ENCODE data around the gene AMMECR1. TPM values are rescaled to one million over a fixed set of nuclear protein-coding genes. Genes with fewer than 3 reads are reported as not detected.
"Not testable (repeated sequence)": the region's sequence is repeated elsewhere in the genome, so short reads cannot be mapped to it uniquely, and the experiment has no call there.

AMMECR1 gene
- total RNA-seq, 5 donors from 2014 or later (not counting 1 experiment from before 2014, with no cell fraction given), result 11.7 to 17.4 (median 12.6) TPM

DNA sequence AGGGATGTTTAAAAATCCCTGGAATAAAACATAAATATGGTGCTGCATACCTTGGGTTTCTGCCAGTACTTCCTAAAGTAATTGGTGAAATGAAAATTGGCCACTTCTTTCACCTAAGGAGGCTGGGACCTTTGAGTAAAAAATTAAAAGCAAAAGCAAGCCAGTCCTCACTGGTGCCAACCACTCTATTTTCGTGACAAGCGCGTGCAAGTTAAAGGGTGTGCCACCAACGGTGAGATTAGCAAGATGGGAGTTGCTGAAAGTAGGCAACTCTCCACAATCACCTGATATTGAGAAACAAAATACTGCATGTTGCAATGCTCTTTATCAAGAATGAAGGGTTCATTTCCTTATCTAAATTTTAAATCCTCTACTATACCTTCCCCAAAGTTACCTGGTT, 21.1 kb upstream of the AMMECR1 start:
- Mint-ChIP-seq H3K9me3 (no peaks in the 10 kb centered on the region), H3K36me3 (no peaks in the 10 kb centered on the region), H3K27ac (no peak overlapping the region), H3K4me3 (no peak overlapping the region), H3K27me3 (peaks cover 2 to 8% of the 10 kb centered on the region in 2 donors), H3K4me1 (peaks cover 0 to 1% (median 0%) of the 10 kb centered on the region in 3 donors)
- Histone ChIP-seq H3K4me1 (ENCODE audit: control insufficient read depth in 1 of 2, extremely low read depth in 1 of 2, insufficient read depth in 2 of 2, low read length in 2 of 2) (no peaks in the 10 kb centered on the region), H3K27me3 (replicated peaks in 1 of 2; ENCODE audit: control insufficient read depth in 2 of 2, extremely low read depth in 1 of 2, insufficient read depth in 2 of 2, low read length in 1 of 2) (no peaks in the 10 kb centered on the region), H3K9me3 (no peaks in the 10 kb centered on the region), H3K4me3 (ENCODE audit: control insufficient read depth in 1 of 2, extremely low read depth in 1 of 2, low read length in 1 of 2) (no peak overlapping the region), H3K36me3 (ENCODE audit: control insufficient read depth in 2 of 2, extremely low read depth in 1 of 2, insufficient read depth in 1 of 2, low read length in 1 of 2) (no peaks in the 10 kb centered on the region), H3K27ac (ENCODE audit: low read length) (no peak overlapping the region)
- ATAC-seq (replicated peaks in 1 of 4) (no peak), DNase-seq (no peak)
- ChIA-PET CTCF (no interaction called here), POLR2A (no interaction called here)
- WGBS (ENCODE audit: insufficient coverage), result no CpG with 5 or more reads among the region's 4 CpGs

DNA sequence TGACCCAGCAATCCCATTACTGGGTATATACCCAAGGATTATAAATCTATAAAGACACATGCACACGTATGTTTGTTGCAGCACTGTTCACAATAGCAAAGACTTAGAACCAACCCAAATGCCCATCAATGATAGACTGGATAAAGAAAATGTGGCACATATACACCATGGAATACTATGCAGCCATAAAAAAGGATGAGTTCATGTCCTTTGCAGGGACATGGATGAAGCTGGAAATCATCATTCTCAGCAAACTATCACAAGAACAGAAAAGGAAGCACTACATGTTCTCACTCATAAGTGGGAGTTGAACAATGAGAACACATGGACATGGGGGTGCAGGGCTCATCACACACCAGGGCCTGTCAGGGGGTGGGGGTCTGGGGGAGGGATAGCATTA, 15.6 kb upstream of the AMMECR1 start:
- H3K4me1 ChIP-seq (ENCODE audit: control insufficient read depth in 1 of 2, extremely low read depth in 1 of 2, insufficient read depth in 2 of 2, low read length in 2 of 2); H3K36me3 Mint-ChIP-seq; CTCF ChIA-PET; H3K9me3 ChIP-seq; DNase-seq; H3K36me3 ChIP-seq (ENCODE audit: control insufficient read depth in 2 of 2, extremely low read depth in 1 of 2, insufficient read depth in 1 of 2, low read length in 1 of 2); H3K4me3 Mint-ChIP-seq; POLR2A ChIA-PET; H3K4me3 ChIP-seq (ENCODE audit: control insufficient read depth in 1 of 2, extremely low read depth in 1 of 2, low read length in 1 of 2); H3K4me1 Mint-ChIP-seq; H3K27ac Mint-ChIP-seq; H3K9me3 Mint-ChIP-seq; ATAC-seq (replicated peaks in 1 of 4); H3K27me3 ChIP-seq (replicated peaks in 1 of 2; ENCODE audit: control insufficient read depth in 2 of 2, extremely low read depth in 1 of 2, insufficient read depth in 2 of 2, low read length in 1 of 2); H3K27ac ChIP-seq (ENCODE audit: low read length): not testable (repeated sequence)
- peaks cover 2 to 11% of the 10 kb centered on the region in 2 donors for H3K27me3 Mint-ChIP-seq
- WGBS (ENCODE audit: insufficient coverage), result no CpG with 5 or more reads among the region's 1 CpG

DNA sequence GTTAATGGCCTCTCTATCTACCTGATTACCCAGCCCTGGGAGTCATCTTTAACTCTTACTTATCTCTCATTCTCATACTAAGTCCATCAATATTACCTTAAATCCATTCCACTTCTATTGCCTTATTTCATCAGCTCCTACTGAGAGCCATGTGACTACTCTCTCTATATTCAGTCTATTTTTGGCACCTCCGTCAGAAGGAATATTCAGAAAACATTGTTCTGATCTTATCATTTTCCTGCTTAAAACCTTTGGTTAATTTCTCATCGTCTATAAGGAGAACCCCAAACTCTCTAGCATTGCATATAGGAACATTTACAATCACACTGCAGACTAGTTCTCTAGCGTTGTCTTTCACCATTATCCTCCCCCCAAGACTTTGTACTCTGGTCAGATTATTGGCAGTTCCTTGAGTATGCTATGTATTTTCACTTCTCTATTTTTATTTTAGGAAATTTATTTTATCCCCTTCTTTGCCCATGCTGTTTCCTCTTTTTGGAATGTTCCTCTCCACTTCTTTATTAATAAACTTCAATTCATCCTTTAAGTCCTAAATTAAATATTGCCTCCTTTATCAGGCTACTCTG, 13.7 kb upstream of the AMMECR1 start:
- no peaks in the 10 kb centered on the region for H3K36me3 Mint-ChIP-seq
- 100% methylated on average over 1 of the region's 3 CpGs for WGBS (ENCODE audit: insufficient coverage)
- H3K4me3 Mint-ChIP-seq, result no peak overlapping the region
- H3K4me1 Mint-ChIP-seq, result no peaks in the 10 kb centered on the region
- no peak overlapping the region for H3K27ac Mint-ChIP-seq
- H3K36me3 ChIP-seq (ENCODE audit: control insufficient read depth in 2 of 2, extremely low read depth in 1 of 2, insufficient read depth in 1 of 2, low read length in 1 of 2), result no peaks in the 10 kb centered on the region
- H3K9me3 Mint-ChIP-seq, result no peaks in the 10 kb centered on the region
- CTCF ChIA-PET, result no interaction called here
- POLR2A ChIA-PET, result interaction anchor here in 1 of 2 donors (0.5 kb wide), 1 partner anchor 37 kb away, joined by 3 read pairs; no protein-coding TSS in a partner anchor
- DNase-seq, result no peak
- H3K4me3 ChIP-seq (ENCODE audit: control insufficient read depth in 1 of 2, extremely low read depth in 1 of 2, low read length in 1 of 2), result no peak overlapping the region
- no peak overlapping the region for H3K27ac ChIP-seq (ENCODE audit: low read length)
- no peaks in the 10 kb centered on the region for H3K4me1 ChIP-seq (ENCODE audit: control insufficient read depth in 1 of 2, extremely low read depth in 1 of 2, insufficient read depth in 2 of 2, low read length in 2 of 2)
- peaks cover 0 to 3% of the 10 kb centered on the region in 2 donors for H3K27me3 Mint-ChIP-seq
- no peak for ATAC-seq (replicated peaks in 1 of 4)
- no peaks in the 10 kb centered on the region for H3K9me3 ChIP-seq
- no peaks in the 10 kb centered on the region for H3K27me3 ChIP-seq (replicated peaks in 1 of 2; ENCODE audit: control insufficient read depth in 2 of 2, extremely low read depth in 1 of 2, insufficient read depth in 2 of 2, low read length in 1 of 2)

DNA sequence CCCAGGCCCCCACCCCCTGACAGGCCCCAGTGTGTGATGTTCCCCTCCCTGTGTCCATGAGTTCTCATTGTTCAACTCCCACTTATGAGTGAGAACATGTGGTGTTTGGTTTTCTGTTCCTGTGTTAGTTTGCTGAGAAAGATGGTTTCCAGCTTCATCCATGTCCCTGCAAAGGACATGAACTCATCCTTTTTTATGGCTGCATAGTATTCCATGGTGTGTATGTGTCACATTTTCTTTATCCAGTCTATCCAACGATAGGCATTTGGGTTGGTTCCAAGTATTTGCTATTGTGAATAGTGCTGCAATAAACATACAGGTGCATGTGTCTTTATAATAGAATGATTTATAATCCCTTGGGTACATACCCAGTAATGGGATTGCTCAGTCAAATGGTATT, 10.7 kb upstream of the AMMECR1 start:
- H3K4me1 ChIP-seq (ENCODE audit: control insufficient read depth in 1 of 2, extremely low read depth in 1 of 2, insufficient read depth in 2 of 2, low read length in 2 of 2); H3K27ac Mint-ChIP-seq; CTCF ChIA-PET; H3K36me3 ChIP-seq (ENCODE audit: control insufficient read depth in 2 of 2, extremely low read depth in 1 of 2, insufficient read depth in 1 of 2, low read length in 1 of 2); H3K9me3 Mint-ChIP-seq; H3K4me3 Mint-ChIP-seq; DNase-seq; H3K36me3 Mint-ChIP-seq; H3K4me3 ChIP-seq (ENCODE audit: control insufficient read depth in 1 of 2, extremely low read depth in 1 of 2, low read length in 1 of 2); ATAC-seq (replicated peaks in 1 of 4); H3K27me3 ChIP-seq (replicated peaks in 1 of 2; ENCODE audit: control insufficient read depth in 2 of 2, extremely low read depth in 1 of 2, insufficient read depth in 2 of 2, low read length in 1 of 2); H3K9me3 ChIP-seq; POLR2A ChIA-PET; H3K4me1 Mint-ChIP-seq; H3K27me3 Mint-ChIP-seq; H3K27ac ChIP-seq (ENCODE audit: low read length): not testable (repeated sequence)
- WGBS (ENCODE audit: insufficient coverage), result no CpG with 5 or more reads among the region's 1 CpG

DNA sequence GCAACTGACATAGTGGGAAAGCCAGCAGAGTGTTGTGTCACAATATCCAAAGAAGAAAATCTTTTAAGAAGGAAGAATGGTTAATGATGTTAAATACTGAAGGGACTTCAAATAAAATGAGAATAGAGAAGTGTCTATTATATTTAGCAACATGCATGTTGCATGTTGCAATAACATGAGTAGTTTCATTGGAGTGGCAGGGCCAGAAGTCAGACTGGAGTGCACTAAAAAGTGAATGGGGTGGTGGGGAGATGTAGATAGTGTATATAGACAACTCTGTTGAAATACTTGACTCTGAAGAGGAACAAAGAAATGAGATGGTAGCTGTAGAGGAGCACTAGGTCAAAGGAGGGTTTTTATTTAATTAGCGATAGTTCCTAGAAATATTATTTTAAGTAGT, 9.5 kb upstream of the AMMECR1 start:
- Mint-ChIP-seq H3K36me3 (no peaks in the 10 kb centered on the region), H3K4me1 (no peaks in the 10 kb centered on the region), H3K27me3 (peaks cover 0 to 3% of the 10 kb centered on the region in 2 donors), H3K9me3 (no peaks in the 10 kb centered on the region), H3K4me3 (no peak overlapping the region), H3K27ac (no peak overlapping the region)
- ATAC-seq (replicated peaks in 1 of 4), result no peak
- CTCF ChIA-PET, result no interaction called here
- H3K4me3 ChIP-seq (ENCODE audit: control insufficient read depth in 1 of 2, extremely low read depth in 1 of 2, low read length in 1 of 2), result no peak overlapping the region
- H3K27me3 ChIP-seq (replicated peaks in 1 of 2; ENCODE audit: control insufficient read depth in 2 of 2, extremely low read depth in 1 of 2, insufficient read depth in 2 of 2, low read length in 1 of 2), result no peaks in the 10 kb centered on the region
- DNase-seq, result no peak
- no CpG with 5 or more reads among the region's 1 CpG for WGBS (ENCODE audit: insufficient coverage)
- H3K36me3 ChIP-seq (ENCODE audit: control insufficient read depth in 2 of 2, extremely low read depth in 1 of 2, insufficient read depth in 1 of 2, low read length in 1 of 2), result no peaks in the 10 kb centered on the region
- H3K9me3 ChIP-seq, result no peaks in the 10 kb centered on the region
- POLR2A ChIA-PET, result interaction anchor here in 1 of 2 donors (0.6 kb wide), 1 partner anchor 11 kb away, joined by 6 read pairs; no protein-coding TSS in a partner anchor
- no peaks in the 10 kb centered on the region for H3K4me1 ChIP-seq (ENCODE audit: control insufficient read depth in 1 of 2, extremely low read depth in 1 of 2, insufficient read depth in 2 of 2, low read length in 2 of 2)
- no peak overlapping the region for H3K27ac ChIP-seq (ENCODE audit: low read length)

DNA sequence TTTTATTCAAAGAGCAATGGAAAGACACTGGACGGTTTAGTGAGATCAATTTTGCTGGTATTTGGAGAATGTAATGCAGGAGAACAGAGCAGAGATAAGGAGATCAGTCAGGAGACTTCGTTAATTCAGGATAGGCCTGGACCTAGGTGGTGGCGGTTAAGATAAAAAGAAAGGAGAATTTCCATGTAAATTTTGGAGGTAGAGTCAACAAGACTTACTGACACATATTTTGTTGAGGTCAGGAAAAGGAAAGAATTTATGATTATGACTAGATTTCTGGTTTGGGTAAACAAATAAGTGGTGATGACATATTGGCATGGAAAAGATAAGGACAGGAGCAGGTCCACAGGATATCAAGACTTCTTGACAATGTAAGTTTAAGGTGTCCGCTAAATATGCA, 8.8 kb upstream of the AMMECR1 start:
- DNase-seq, result no peak
- Histone ChIP-seq H3K27me3 (replicated peaks in 1 of 2; ENCODE audit: control insufficient read depth in 2 of 2, extremely low read depth in 1 of 2, insufficient read depth in 2 of 2, low read length in 1 of 2) (no peaks in the 10 kb centered on the region), H3K27ac (ENCODE audit: low read length) (no peak overlapping the region), H3K36me3 (ENCODE audit: control insufficient read depth in 2 of 2, extremely low read depth in 1 of 2, insufficient read depth in 1 of 2, low read length in 1 of 2) (no peaks in the 10 kb centered on the region), H3K4me3 (ENCODE audit: control insufficient read depth in 1 of 2, extremely low read depth in 1 of 2, low read length in 1 of 2) (no peak overlapping the region), H3K9me3 (no peaks in the 10 kb centered on the region), H3K4me1 (ENCODE audit: control insufficient read depth in 1 of 2, extremely low read depth in 1 of 2, insufficient read depth in 2 of 2, low read length in 2 of 2) (no peaks in the 10 kb centered on the region)
- 100% methylated on average over 2 of the region's 4 CpGs for WGBS (ENCODE audit: insufficient coverage)
- Mint-ChIP-seq H3K36me3 (no peaks in the 10 kb centered on the region), H3K4me3 (no peak overlapping the region), H3K27me3 (peaks cover 0 to 3% of the 10 kb centered on the region in 2 donors), H3K4me1 (peaks cover 0 to 4% (median 0%) of the 10 kb centered on the region in 3 donors), H3K27ac (no peak overlapping the region), H3K9me3 (no peaks in the 10 kb centered on the region)
- ChIA-PET POLR2A (no interaction called here), CTCF (no interaction called here)
- ATAC-seq (replicated peaks in 1 of 4), result no peak

DNA sequence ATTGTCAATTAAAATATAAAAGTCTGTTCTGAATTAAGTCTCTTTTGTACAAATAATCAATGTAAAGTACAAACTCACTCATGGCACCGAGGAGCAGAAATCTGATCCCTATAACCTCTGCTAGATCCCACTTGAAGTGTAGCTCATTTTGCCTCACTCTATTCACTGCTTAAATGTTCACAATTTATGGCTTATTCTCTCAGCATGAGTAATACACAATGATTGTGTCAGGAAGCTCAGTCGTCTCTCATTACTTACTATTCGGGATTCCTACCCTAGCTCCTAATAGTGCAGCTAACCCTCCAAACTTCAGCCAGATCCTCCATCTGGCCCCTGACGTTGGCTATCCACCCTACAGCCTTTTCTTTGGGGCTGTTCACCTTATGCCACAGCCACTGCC, 4.7 kb upstream of the AMMECR1 start:
- CTCF ChIA-PET, result interaction anchor here in 1 of 2 donors (1.1 kb wide), 1 partner anchor 162 kb away, joined by 3 read pairs; no protein-coding TSS in a partner anchor
- no peak overlapping the region for H3K4me3 Mint-ChIP-seq
- H3K9me3 ChIP-seq, result no peaks in the 10 kb centered on the region
- H3K27ac ChIP-seq (ENCODE audit: low read length), result no peak overlapping the region
- H3K36me3 ChIP-seq (ENCODE audit: control insufficient read depth in 2 of 2, extremely low read depth in 1 of 2, insufficient read depth in 1 of 2, low read length in 1 of 2), result no peaks in the 10 kb centered on the region
- no peak overlapping the region for H3K4me3 ChIP-seq (ENCODE audit: control insufficient read depth in 1 of 2, extremely low read depth in 1 of 2, low read length in 1 of 2)
- peaks cover 0 to 3% of the 10 kb centered on the region in 2 donors for H3K27me3 Mint-ChIP-seq
- WGBS (ENCODE audit: insufficient coverage), result no CpG with 5 or more reads among the region's 4 CpGs
- DNase-seq (no peak), ATAC-seq (replicated peaks in 1 of 4) (no peak)
- H3K27me3 ChIP-seq (replicated peaks in 1 of 2; ENCODE audit: control insufficient read depth in 2 of 2, extremely low read depth in 1 of 2, insufficient read depth in 2 of 2, low read length in 1 of 2), result no peaks in the 10 kb centered on the region
- POLR2A ChIA-PET, result no interaction called here
- no peaks in the 10 kb centered on the region for H3K9me3 Mint-ChIP-seq
- H3K4me1 Mint-ChIP-seq, result peaks cover 0 to 13% (median 3%) of the 10 kb centered on the region in 3 donors
- H3K27ac Mint-ChIP-seq, result no peak overlapping the region
- no peaks in the 10 kb centered on the region for H3K4me1 ChIP-seq (ENCODE audit: control insufficient read depth in 1 of 2, extremely low read depth in 1 of 2, insufficient read depth in 2 of 2, low read length in 2 of 2)
- no peaks in the 10 kb centered on the region for H3K36me3 Mint-ChIP-seq

Data from T-cell (primary cell).